Activated naive CD8-positive, alpha-beta T cell treated with anti-CD3 and anti-CD28 coated beads, Interleukin-2, amount 50 U/mL, for 16 hours (primary cell): Measurements from ENCODE around the gene C8B.

Experiments
- DNase-seq: peaks from one replicate; pipeline ENCODE4 v3.0.0-alpha.2; 2020; ENCODE audit warnings: low read depth, low spot score

The C8B gene

DNA sequence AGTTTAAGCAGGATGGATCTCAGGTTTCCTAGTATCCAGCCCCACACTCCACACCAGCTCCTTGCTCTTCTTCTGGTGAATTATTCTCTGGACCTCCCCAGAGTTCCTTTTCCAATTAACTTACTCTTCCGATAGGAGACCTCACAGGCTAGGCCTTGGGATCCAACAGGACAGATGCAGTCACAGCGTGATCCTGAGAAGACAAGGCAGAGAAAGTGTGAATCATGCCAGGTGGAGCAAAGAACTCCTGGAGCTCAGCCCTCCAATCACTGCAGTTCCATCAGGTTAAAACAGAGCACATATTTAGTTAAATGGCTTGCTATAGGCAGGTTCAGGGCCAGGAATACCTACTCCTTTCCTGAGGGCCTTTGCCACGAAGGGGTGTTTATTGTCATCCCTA lies 34.1 kb downstream of the C8B start:
- DNase-seq: no peak

DNA sequence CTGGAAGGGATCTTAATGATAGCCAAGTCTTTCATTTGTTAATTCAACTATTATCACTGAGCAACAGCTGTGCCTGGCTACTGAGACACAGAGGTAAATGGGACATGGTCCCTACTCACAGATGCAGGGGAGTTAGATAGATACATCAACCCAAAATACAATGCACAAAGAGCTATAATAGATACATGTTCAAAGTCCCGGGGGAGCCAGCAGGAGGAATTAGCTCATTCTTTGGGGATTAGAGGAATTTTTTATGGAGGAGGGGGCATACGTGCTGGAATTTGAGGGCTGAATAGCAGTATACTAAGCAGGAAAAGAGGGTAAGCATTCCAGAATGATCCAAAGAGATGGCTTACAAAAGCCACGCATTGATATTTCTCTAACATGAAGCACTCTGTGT lies 34.6 kb downstream of the C8B start:
- no peak for DNase-seq

DNA sequence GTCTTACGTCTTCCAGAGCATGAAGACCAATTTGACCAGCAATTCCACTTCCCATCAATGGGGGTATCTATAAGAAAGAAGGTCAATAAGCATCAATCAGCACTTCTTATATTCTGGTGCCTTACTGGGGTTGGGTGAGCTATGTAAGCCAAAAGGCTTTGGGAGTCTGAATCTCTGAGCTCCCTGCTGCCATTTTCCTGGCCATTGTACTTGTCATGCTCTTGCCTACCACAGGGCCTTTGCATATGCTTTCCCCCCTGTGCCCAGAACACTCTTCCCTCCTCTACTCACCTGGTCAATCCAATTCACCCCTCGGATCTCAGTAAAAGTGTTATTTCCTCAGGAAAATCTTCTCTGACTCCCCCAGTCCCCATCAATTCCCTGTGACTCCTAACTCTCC lies 36.3 kb downstream of the C8B start:
- DNase-seq: no peak

DNA sequence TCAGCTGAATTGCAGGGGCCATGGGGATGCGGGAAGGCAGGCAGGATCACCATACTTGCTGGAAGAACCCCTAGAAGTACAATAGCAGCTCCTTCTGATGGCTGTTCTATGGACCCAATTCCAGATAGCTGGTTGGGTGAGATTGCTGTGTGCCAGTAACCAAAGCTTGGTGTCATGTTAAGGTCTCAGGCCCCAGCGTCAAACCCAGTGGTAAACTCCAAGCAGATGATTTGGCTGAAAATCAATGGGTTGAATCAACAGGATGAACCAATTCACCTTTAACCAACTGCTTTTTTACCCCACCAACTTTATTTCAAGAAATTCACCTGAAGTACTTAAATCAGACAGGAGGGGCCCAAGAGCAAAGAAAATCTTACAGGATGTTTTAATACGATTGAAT lies 37.8 kb downstream of the C8B start:
- no peak for DNase-seq

DNA sequence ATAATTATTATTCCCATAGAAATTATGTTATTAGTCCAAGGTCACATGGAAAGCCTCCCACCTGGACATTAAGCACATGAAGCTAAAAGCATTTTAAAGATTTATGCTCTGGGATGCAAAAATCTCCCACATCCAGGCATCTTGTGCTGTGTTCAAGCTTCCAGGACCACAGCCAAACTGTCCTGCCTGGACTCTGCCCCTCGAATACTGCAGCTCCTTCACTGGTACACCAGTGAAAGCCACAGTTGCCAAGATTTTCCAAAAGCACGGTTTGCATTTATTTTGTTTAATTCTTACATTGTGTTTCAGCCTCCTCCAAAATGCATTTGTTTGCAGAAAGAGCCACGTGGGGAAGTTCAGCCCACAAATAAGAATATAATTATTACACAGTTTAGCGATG lies 38.6 kb downstream of the C8B start:
- DNase-seq: no peak

DNA sequence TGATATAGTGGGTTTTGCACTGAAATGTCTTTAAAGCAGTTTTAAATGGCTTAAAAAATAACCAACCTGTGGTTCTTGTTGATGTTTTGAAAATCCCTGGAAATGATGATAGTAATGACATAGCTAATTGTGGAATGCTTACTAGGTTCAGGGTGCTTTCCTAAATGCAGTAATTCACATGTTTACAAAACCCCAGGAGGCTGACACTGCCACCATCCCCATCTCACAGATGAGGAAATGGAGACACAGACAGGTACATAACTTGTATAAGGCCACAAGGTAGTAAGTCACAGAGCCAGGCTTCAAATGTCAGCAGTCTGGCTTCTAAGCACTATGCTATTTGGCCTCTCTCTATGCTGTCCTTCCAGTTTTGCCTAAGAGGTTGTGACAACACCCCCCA lies 40.6 kb downstream of the C8B start:
- DNase-seq: no peak

DNA sequence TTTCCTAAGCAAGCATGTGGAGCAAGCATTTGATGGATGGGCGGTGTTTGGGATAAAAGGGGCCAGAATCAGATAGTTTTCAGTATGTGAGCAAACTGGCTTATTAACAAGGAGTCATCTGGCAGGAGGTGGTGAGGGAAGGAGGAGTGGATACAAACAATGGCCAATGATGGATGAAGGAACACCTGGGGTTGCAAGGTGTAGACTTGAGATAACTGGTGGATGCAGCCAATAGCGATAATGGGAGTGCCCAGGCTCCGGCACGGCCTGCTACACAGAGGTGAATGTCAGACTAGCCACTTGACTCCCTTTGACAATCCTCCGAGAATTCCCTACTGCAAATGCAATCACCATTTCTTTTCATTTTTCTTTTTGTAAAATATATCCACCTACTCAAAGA lies 41.7 kb downstream of the C8B start:
- no peak for DNase-seq

DNA sequence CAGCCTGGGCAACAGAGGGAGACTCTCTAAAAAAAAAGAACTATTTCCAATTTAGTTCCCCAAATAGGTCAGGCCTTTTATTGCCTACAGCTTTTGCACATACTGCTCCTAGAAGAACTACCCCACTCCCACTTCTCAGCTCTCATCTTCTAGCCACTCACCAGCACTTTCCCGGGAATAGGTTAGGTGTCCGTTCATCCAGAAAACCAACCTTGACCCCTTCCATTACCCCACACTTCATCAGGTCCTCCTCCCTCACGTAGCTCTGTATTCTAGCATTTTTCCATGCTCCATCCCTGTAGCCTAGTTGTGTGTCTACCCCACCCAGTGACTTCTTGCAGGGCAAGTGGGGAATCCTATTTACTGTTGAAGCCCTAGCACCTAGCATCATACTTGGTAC lies 42.6 kb downstream of the C8B start:
- DNase-seq: no peak

DNA sequence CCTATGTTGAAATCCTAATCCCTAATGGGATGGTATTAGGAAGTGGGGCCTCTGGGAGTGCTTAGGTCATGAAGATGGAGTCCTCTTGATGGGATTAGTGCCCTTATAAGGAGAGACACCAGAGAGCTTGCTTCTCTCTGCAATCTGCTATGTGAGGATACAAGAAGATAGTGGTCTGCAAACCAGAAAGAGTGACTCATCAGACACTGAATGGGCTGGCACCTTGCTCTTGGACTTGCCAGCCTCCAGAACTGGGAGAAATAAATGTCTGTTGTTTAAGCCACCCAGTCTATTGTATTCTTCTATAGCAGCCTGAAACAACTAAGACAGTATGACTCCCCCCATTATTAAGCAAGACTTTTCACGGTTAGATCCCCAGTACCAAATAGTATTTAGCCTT lies 43.3 kb downstream of the C8B start:
- DNase-seq: no peak

DNA sequence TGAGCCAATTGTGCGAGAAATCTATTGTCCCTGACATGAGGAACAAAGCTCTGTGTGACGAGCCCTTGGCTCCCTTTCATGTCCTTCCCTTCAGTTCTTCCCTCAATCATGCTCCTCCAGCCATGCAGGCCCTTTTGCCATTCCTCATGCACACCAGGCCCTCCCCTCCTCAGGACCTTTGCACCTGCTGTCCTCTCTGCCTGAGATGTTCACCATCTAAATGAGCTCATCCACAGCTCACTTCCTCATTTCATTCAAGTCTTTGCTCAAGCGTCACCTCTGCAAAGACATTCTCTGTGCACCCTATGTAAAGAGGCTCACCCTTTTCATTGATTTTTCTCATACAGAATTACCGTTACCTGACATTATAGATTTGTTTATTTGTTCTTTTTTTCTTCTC lies 43.7 kb downstream of the C8B start:
- DNase-seq: no peak

DNA sequence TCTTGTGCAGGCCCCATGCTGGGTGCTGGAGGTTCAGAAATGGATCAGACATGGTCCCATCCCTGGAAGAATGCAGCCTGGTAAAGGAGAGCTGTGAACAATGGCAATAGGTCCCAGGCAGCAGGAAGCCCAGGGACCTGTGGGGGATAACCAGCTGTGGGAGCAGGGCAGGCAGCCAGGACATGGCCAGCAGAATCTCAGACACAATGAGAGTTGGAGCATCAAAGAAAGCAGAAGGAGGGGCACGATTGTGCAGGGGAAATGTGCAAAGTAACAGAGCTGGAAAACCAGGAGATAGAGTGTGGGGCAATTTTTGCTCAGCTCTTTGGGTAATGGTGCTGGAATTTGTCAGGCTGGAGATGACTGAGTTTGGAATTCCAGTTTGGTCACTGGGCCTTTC lies 44.3 kb downstream of the C8B start:
- no peak for DNase-seq

DNA sequence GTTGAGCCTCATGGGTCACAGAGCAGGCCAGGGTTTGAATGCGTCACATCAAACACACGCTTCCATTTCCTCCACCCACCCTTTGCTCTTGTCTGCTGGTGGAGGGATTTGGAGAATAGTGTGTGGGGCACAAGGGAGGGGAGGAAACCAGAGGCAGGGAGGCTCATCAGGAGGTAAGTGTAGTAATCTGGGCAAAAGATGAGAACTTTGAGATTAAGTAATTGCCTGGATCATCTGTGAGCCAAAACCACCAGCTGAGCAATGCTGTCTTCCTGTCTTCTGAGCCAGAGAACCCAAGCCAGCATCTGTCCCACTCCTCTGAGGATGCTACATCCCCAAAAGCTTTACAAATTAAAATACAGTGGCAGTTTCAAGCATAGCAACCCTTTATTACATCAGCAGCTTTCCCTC lies 45.2 kb downstream of the C8B start:
- no peak for DNase-seq

DNA sequence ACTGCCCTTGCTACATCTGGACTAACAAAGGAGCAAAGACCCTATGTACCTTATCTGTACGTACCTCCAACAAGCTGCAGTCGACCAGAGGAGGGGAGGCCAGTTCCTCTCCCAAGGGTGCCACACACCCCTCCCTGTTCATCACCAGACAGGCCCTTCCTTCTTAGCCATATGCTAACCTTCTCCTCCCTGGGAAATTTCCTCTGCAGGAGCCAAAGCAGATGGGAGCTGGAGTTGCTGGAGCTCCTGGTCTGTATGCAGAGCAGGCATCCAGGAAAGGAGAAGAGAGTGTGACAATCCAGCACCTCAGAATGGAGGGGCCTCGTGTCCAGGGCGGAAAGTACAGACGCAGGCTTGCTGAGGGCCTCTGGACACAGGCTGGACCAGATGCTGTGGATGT lies 48.5 kb downstream of the C8B start:
- DNase-seq: no peak

DNA sequence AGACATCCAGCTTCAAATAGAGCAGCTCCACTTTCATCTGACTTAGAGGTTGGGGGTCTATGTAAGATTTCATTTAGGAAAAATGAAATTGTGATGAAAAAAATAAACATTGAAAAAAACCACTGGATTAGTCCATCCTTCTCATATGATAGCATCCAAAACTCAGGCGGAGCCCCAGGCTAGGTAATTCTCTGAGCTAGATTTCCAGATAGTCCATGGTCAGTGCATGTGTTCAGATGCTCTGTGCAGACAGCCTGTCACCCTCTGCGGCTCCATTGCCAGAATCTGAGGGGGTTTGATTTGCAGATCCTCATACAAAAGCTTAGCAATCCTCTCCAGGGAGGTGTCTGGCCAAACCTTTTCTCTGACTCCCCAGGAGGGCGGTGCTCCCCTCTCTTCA lies 49.2 kb downstream of the C8B start:
- DNase-seq: no peak

DNA sequence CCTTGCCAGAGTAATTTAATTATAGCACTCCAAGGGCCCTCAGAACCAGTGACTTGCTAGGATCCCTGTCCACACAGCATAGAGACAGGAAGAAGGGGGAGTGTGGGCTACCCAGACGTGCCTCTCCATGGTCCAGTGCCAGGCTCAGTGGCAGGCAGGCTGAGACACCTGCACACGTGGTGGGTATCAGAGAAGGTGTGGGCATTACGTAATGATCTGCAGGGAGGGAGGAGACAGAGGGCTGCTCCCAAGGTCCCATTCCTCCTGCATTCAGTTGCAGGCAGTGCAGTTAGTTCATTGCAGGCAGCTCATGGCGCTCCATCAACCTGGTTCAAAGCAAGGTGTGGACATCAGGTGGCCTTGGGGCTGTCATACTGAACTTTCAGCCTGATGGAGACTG lies 49.9 kb downstream of the C8B start:
- DNase-seq: no peak

DNA sequence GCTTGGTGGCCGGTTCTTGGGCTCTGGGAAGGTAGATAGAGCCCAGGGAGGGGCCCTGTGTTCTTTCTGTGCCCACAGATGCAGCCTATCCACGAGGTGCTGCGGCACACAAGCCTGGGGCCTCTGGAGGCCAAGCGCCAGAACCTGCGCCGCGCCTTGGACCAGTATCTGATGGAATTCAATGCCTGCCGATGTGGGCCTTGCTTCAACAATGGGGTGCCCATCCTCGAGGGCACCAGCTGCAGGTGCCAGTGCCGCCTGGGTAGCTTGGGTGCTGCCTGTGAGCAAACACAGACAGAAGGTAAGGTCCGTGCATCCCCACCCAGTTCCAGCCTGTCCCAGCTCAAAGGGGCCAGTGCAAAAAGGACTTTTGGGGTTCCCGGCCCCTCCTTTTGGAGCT lies 53.5 kb downstream of the C8B start:
- no peak for DNase-seq

DNA sequence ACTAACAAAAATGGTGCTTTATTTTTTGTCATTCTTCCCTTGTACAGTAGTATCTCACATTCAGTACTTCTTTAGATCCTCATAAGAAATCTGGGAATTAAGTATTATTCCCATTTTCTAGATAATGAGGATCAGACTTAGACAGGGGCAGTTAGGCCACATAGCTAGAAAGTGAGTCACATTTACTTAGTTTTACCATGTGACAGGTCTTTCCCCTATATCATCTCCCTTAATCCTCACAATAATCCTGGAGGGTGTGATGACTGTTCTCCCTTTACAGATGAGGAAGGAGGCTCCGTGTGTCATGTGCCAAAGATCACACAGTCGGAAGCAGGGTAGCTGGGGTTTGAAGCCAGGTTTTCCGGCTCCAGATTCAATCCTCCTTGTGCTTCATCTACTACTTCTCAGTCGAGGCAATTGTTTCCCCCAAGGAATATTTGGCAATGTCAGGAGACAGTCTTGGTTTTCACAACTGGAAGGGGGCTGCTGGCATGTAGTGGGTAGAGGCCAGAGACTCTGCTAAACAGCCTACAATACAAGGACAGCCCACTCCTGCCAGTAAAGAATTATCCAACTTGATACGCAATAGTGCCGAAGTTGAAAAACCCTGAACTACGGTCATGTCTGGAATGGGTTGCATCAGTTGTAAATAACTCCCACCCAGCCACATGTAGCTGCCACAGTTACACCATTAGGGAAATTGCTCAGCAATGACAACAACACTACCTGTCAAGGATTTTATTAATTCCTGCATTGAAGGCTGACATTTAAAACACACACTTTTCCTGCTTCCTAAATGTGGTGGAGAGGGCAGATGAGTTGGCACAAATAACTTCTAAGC lies 54.5 kb downstream of the C8B start:
- no peak for DNase-seq

DNA sequence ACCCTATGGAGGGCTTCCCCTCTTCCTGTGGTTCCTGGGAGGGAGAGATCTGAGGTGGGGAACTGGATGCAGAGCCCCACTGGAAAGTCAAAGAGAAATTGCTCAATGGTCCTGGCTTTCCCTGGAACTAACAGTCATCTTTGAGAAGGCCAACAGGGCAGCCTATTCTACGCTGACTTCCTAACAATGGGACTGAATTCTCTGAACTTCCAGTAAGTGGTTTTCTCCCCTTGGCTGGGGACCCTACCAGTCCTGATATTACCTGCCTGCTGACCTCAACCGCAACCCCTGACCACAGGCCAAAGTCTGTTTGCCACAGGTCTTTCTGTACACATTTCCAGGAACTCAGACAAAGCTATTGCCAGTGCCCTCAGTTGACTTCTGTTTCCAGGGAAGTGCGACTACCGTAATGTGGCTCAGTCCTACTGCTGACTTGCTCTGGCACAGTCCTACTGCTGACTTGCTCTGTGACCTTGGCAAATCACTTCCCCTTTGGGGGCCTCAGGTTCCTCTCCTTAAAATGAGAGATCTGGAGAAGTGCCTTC lies 55.3 kb downstream of the C8B start:
- DNase-seq: no peak

DNA sequence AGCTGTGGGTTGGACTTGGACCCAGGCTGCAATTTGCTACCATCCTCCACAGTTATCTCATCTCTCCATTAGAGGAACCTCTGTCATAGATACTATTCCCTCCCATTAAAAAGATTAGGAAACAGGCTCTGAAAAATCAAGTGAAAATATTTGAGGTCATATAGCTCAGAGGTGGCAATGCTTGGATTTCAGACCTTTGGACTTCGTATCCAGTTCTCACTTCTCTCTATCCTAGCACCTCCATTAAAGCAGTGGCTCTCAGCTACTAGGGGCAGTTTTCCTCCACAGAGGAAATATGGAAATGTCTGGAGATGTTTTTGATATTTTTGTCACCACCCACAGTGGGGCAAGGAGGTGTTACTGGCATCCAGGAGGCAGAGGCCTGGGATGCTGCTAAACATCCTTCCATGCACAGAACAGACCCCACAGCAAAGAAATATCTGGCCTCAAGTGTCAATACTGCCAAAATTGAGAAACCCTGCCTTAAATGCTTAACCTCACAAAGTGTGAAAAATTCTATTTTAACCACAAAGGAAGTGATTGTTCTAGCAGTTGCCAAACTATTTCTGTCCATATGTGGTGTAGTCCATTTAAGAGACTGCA lies 57.1 kb downstream of the C8B start:
- no peak for DNase-seq

DNA sequence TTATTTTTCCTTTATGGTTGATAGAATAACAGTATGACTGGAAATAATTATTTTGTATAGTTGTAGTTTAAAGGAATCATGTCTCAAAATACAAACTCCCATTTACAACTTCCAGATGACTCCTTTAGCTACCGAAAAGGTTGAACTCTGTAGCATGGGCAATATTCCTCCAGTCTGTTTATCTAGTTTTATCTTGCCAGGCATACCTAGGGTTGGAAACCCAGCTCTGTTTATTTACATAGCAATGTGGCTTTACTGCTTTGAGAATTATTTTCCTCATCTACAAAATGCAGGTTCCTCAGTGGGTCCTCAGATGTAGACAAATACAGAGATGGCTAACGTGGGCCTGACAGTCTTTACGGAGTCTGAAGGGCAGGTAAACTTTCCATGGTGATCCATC lies 60.1 kb downstream of the C8B start:
- no peak for DNase-seq

DNA sequence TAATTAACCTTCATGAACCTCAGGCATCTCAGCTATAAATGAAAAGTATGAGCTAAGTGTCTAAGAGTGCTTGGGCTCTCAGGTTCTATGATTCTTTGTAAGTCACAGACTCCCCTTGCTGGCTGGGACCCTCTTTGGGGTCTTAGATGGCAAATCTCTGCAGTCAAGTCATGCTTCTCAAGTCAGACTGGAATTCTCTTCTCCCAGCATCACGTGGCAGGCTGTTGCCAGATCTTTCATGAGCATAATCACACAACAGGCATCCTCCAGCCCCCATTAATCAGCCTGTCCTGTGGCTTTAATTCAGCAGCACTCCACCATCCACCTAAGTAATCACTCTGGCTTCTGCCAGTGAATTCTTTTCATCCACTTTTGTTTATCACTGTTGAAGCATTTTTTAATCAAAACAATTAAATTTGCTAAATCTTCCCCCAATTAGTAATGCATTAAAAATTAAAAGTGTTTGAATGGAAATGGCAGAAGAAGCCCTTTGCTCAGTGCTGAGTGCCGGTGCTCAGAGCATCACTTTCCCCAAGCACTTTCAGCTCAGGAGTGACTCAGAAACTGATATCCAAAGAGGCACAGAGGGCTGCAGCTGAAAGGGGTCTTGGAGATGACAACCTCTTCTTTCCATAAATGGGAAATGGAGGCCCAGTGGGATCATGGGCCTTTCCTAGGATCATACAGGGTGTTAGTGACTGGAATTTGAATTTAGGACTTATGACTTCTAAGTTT lies 61.0 kb downstream of the C8B start:
- DNase-seq: no peak

DNA sequence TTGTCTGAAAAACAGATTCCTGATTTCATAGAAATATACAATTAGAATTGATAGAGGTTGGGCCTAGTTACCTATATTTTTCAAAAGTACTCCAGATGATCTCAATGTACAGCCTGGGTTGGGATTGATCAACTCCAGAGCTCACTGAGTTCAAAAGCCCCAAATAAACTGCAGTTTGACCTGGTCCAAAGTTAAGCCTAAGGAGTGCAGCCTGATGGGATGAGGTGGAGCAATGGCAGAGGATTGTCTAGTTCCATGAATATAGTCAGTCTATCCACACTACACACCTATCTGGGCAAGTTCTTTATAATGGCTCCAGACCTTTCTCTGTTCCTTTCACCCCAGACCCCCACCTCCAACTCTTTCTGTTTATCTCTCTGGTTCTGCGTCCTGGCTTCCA lies 62.0 kb downstream of the C8B start:
- DNase-seq: no peak

DNA sequence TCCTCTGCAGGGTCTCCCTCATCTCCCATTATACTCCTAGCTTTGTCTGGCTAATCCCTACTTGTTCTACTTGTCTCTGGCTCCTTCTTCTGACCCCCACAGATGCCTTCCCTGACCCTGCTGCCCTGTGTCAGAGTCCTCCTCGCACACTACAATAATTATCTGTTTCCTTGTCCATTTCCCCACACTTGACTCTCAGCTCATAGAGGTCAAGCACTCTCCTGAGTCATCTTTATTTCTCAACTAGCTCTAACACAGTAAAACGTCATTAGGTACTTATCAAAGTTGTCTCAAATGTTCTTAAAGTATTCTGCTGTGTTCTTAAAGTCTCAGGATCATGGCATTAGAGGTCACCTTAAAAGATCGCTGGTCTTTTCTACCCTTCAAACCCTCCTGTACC lies 64.1 kb downstream of the C8B start:
- no peak for DNase-seq
